Esophagus squamous epithelium (tissue), 5 donors: ENCODE results near the gene RAI14. TPM values are rescaled to one million over a fixed set of nuclear protein-coding genes. Genes with fewer than 3 reads are reported as not detected.

ENCODE experiments used
- DNase-seq: peaks from one replicate; lab custom pipeline; 2025; lab: John Stamatoyannopoulos, UW
- H3K27ac ChIP-seq, 4 donors: fragments of 200-600 bp; sonication (generic); one replicate each; pipeline ENCODE4 v1.5.1; 2016 to 2019; ENCODE audit warnings: mild to moderate bottlenecking in 1 of 4
- H3K27me3 ChIP-seq, 4 donors: fragments of 200-600 bp; sonication (generic); 1 replicate in 3 of 4; 2 replicates in 1 of 4; pipeline versions ENCODE4 v1.5.1 to v1.6.0; 2017 to 2021; ENCODE audit warnings: antibody characterized with exemption in 1 of 4
- H3K36me3 ChIP-seq, 3 donors: fragments of 200-600 bp; sonication (generic); one replicate each; pipeline ENCODE4 v1.5.1; 2016 to 2019
- H3K4me1 ChIP-seq, 3 donors: fragments of 200-600 bp; sonication (generic); one replicate each; pipeline ENCODE4 v1.5.1; 2017 to 2019
- H3K4me3 ChIP-seq, 4 donors: fragments of 200-600 bp; sonication (generic); 1 replicate in 3 of 4; 2 replicates in 1 of 4; pipeline ENCODE4 v1.5.1; 2016 to 2019; ENCODE audit warnings: mild to moderate bottlenecking in 2 of 4, moderate library complexity in 1 of 4
- H3K9me3 ChIP-seq, 3 donors: fragments of 200-600 bp; sonication (generic); one replicate each; pipeline ENCODE4 v1.5.1; 2016 to 2019
- POLR2A ChIP-seq, 4 donors: fragments of 450-650 bp; IDR thresholded peaks; one replicate each; pipeline ENCODE4 v1.6.1; 2017; ENCODE audit warnings: antibody characterized with exemption in 4 of 4, mild to moderate bottlenecking in 4 of 4, moderate library complexity in 3 of 4
- WGBS, 2 donors: methylation state at CpG; one replicate each; pipeline ENCODE4 v1.1.5; 2018; 5-methylcytosine and 5-hydroxymethylcytosine counted together
- intact Hi-C: fragments of 100-400 bp; cut with DNase I; formaldehyde crosslinking; loops from one replicate; pipeline ENCODE4 v1.15.0; 2022
- total RNA-seq, 4 donors: library from RNA; depleted of rRNA; stranded (reverse); fragments of >200 nt; gene quantifications; one replicate each; pipeline ENCODE4 v1.1.0, GENCODE V29; 2016
- TF ChIP-seq, protein P1 (sequence below), 6 experiments: fragments of 450-650 bp in 4 of 6; fragments of 200-600 bp in 2 of 6; sonication (generic) in 2 of 6; IDR thresholded peaks; one replicate each; pipeline ENCODE4 v1.5.1; 2016 to 2019; ENCODE audit warnings: antibody characterized with exemption in 6 of 6, mild to moderate bottlenecking in 4 of 6, moderate library complexity in 4 of 6
- donor health status: DM: yes; HTN: yes; CAD: no.

RAI14 gene
- total RNA-seq, 4 donors from 2014 or later, result 5.2 to 18.7 (median 9.0) TPM

DNA sequence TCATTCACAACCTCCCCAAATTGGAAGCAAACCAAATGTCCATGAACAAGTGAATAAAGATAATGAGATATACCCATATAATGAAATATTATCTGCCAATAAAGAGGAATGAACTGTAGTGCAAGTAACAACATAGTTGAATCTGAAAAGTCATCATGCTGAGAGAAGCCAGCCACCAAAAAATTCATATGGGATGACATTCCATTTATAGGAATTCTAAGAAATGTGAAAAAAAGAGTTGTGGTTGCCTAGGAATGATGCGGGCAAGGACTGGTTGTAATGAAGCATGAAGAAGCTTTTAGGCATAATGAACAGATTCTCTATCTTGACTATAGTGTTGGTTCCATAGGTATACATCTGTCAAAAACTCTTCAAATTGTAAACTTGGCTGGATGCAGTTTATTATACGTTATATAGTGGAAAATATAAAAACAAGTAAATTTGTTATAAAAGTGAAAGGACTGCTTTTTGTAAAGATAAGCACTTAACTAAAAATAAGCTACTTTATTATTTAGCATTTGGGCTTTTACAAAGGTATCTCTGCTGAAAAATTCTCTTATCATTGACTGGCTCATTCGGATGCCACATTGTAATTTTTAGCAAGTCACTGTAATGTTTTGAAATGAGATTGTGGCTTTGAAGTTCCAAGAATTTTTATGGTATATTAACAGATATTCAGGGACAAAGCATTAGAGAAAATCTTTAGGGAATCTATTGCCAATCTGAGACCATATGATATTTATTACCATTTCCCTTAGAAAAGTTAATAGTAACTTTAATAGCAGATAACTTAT lies 161.6 kb downstream of the RAI14 start:
- Histone ChIP-seq H3K4me3 (no peak overlapping the region), H3K27ac (no peak overlapping the region), H3K27me3 (no peaks in the 10 kb centered on the region), H3K36me3 (peaks cover 0 to 19% (median 0%) of the 10 kb centered on the region in 3 donors), H3K4me1 (no peaks in the 10 kb centered on the region), H3K9me3 (no peaks in the 10 kb centered on the region)
- no peak for TF ChIP-seq POLR2A (IDR thresholded peaks at IDR 0.05)
- TF ChIP-seq, protein P1, sequence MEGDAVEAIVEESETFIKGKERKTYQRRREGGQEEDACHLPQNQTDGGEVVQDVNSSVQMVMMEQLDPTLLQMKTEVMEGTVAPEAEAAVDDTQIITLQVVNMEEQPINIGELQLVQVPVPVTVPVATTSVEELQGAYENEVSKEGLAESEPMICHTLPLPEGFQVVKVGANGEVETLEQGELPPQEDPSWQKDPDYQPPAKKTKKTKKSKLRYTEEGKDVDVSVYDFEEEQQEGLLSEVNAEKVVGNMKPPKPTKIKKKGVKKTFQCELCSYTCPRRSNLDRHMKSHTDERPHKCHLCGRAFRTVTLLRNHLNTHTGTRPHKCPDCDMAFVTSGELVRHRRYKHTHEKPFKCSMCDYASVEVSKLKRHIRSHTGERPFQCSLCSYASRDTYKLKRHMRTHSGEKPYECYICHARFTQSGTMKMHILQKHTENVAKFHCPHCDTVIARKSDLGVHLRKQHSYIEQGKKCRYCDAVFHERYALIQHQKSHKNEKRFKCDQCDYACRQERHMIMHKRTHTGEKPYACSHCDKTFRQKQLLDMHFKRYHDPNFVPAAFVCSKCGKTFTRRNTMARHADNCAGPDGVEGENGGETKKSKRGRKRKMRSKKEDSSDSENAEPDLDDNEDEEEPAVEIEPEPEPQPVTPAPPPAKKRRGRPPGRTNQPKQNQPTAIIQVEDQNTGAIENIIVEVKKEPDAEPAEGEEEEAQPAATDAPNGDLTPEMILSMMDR (IDR thresholded peaks at IDR 0.05), result no peak
- intact Hi-C loops, result no loop called here
- no peak for DNase-seq
- WGBS, 2 donors, result 84 to 85% methylated on average over 3 of the region's 3 CpGs

GRCh38 chr5:34818717-34819116 lies 162.6 kb downstream of the RAI14 start:
- no peaks in the 10 kb centered on the region for H3K9me3 ChIP-seq
- TF ChIP-seq, protein P1 (IDR thresholded peaks at IDR 0.05), result no peak
- no peak for TF ChIP-seq POLR2A (IDR thresholded peaks at IDR 0.05)
- intact Hi-C loops, result no loop called here
- H3K4me3 ChIP-seq, result no peak overlapping the region
- peaks cover 0 to 28% (median 0%) of the 10 kb centered on the region in 3 donors for H3K36me3 ChIP-seq
- DNase-seq, result no peak
- H3K4me1 ChIP-seq, result no peaks in the 10 kb centered on the region
- H3K27ac ChIP-seq, result no peak overlapping the region
- WGBS, 2 donors, result 79 to 89% methylated on average over 3 of the region's 3 CpGs
- no peaks in the 10 kb centered on the region for H3K27me3 ChIP-seq

GRCh38 chr5:34820593-34820992 lies 164.5 kb downstream of the RAI14 start:
- H3K4me3 ChIP-seq, result no peak overlapping the region
- peaks cover 0 to 25% (median 0%) of the 10 kb centered on the region in 3 donors for H3K36me3 ChIP-seq
- no peaks in the 10 kb centered on the region for H3K27me3 ChIP-seq
- WGBS, 2 donors, result 83 to 100% methylated on average over 1 of the region's 1 CpG
- no peaks in the 10 kb centered on the region for H3K4me1 ChIP-seq
- no peaks in the 10 kb centered on the region for H3K9me3 ChIP-seq
- no peak overlapping the region for H3K27ac ChIP-seq
- no peak for DNase-seq
- intact Hi-C loops, result no loop called here
- no peak for TF ChIP-seq POLR2A (IDR thresholded peaks at IDR 0.05)
- TF ChIP-seq, protein P1 (IDR thresholded peaks at IDR 0.05), result no peak

DNA sequence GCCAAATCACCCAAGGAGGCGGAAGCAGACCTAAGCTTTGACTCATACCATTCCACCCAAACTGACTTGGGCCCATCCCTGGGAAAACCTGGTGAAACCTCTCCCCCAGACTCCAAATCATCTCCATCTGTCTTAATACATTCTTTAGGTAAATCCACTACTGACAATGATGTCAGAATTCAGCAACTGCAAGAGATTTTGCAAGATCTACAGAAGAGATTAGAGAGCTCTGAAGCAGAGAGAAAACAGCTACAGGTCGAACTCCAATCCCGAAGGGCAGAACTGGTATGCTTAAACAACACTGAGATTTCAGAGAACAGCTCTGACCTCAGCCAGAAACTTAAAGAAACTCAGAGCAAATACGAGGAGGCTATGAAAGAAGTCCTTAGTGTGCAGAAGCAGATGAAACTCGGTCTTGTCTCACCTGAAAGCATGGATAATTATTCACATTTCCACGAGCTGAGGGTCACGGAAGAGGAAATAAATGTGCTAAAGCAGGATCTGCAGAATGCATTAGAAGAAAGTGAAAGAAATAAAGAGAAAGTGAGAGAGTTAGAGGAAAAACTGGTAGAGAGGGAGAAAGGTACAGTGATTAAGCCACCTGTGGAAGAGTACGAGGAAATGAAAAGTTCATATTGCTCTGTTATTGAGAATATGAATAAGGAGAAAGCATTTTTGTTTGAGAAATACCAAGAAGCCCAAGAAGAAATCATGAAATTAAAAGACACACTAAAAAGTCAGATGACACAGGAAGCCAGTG lies 167.0 kb downstream of the RAI14 start:
- Histone ChIP-seq H3K9me3 (no peaks in the 10 kb centered on the region), H3K27ac (no peak overlapping the region), H3K27me3 (no peaks in the 10 kb centered on the region), H3K4me1 (no peaks in the 10 kb centered on the region), H3K4me3 (no peak overlapping the region), H3K36me3 (peaks cover 0 to 45% (median 0%) of the 10 kb centered on the region in 3 donors)
- TF ChIP-seq, protein P1 (IDR thresholded peaks at IDR 0.05), result no peak
- TF ChIP-seq POLR2A (IDR thresholded peaks at IDR 0.05), result no peak
- intact Hi-C loops, result no loop called here
- WGBS, 2 donors, result 83 to 89% methylated on average over 8 of the region's 8 CpGs
- DNase-seq, result no peak

- H3K27ac ChIP-seq, result no peak overlapping the region
- TF ChIP-seq, protein P1 (IDR thresholded peaks at IDR 0.05), result no peak
- no peak for TF ChIP-seq POLR2A (IDR thresholded peaks at IDR 0.05)
- WGBS, 2 donors, result 43 to 53% methylated on average over 3 to 6 of the region's 6 CpGs
- H3K36me3 ChIP-seq, result peaks cover 0 to 64% (median 0%) of the 10 kb centered on the region in 3 donors
- intact Hi-C loops, result no loop called here
- no peaks in the 10 kb centered on the region for H3K4me1 ChIP-seq
- no peak overlapping the region for H3K4me3 ChIP-seq
- H3K9me3 ChIP-seq, result no peaks in the 10 kb centered on the region
- no peaks in the 10 kb centered on the region for H3K27me3 ChIP-seq
- DNase-seq, result no peak
These were observed 170.2 kb downstream of the RAI14 start for GRCh38 chr5:34826347-34826746.
